Activated CD4-positive, alpha-beta T cell treated with anti-CD3 and anti-CD28 coated beads, Interleukin-2, Interleukin-4, amounts not matched to agents 100 ng/mL and 50 ng/mL, durations not matched to agents 16 hours and 8 hours (primary cell): Measurements from ENCODE around the gene ASPHD1.

Experiments
- DNase-seq: peaks from one replicate; pipeline ENCODE4 v3.0.0-alpha.2; 2020; ENCODE audit warnings: low spot score

The ASPHD1 gene

GRCh38 chr16:29943846-29944799 is 43.8 kb downstream of the ASPHD1 start:
- DNase-seq: no peak

GRCh38 chr16:29947897-29948296 is 47.6 kb downstream of the ASPHD1 start:
- no peak for DNase-seq

- no peak for DNase-seq
Measured at GRCh38 chr16:29950806-29951461, 50.6 kb downstream of the ASPHD1 start.

GRCh38 chr16:29951625-29952365 is 51.5 kb downstream of the ASPHD1 start:
- no peak for DNase-seq
